KMS-11 (cell line): ENCODE results near the gene FRMD4A.

Experiments
- H2AFZ ChIP-seq: fragments of 200-600 bp; sonication (generic); 2 replicates; pipeline ENCODE4 v1.6.1; 2016; ENCODE audit warnings: antibody characterized with exemption, mixed run types, low read depth
- H3K27ac ChIP-seq: fragments of 200-600 bp; sonication (generic); 2 replicates; pipeline ENCODE4 v1.6.1; 2016; ENCODE audit warnings: mild to moderate bottlenecking, mixed run types
- H3K27me3 ChIP-seq: fragments of 200-600 bp; sonication (generic); 2 replicates; pipeline ENCODE4 v1.6.1; 2017; ENCODE audit warnings: mild to moderate bottlenecking, low read depth, mixed run types, moderate library complexity; ENCODE audit not compliant: insufficient read depth
- H3K36me3 ChIP-seq: fragments of 200-600 bp; sonication (generic); 2 replicates; pipeline ENCODE4 v1.6.1; 2017; ENCODE audit warnings: mild to moderate bottlenecking, mixed run types; ENCODE audit not compliant: insufficient read depth
- H3K4me1 ChIP-seq: fragments of 200-600 bp; sonication (generic); 2 replicates; pipeline ENCODE4 v1.6.1; 2016; ENCODE audit warnings: mild to moderate bottlenecking, low read depth, mixed run types; ENCODE audit not compliant: poor library complexity, severe bottlenecking
- H3K4me2 ChIP-seq: fragments of 200-600 bp; sonication (generic); 2 replicates; pipeline ENCODE4 v1.7.0; 2016; ENCODE audit warnings: mild to moderate bottlenecking, mixed run types
- H3K4me3 ChIP-seq: fragments of 200-600 bp; sonication (generic); IDR thresholded peaks from 2 replicates; pipeline ENCODE4 v1.6.1; 2017; ENCODE audit warnings: low read depth, low read length, mixed read lengths; ENCODE audit not compliant: insufficient read depth
- H3K79me2 ChIP-seq: fragments of 200-600 bp; sonication (generic); 2 replicates; pipeline ENCODE4 v1.6.1; 2016; ENCODE audit warnings: low read depth, mixed run types; ENCODE audit not compliant: insufficient read depth
- H3K9ac ChIP-seq: fragments of 200-600 bp; sonication (generic); 2 replicates; pipeline ENCODE4 v1.6.1; 2016; ENCODE audit warnings: mild to moderate bottlenecking, mixed run types
- H4K20me1 ChIP-seq: fragments of 200-600 bp; sonication (generic); 2 replicates; pipeline ENCODE4 v1.6.1; 2016; ENCODE audit warnings: mild to moderate bottlenecking, mixed run types; ENCODE audit not compliant: insufficient read depth
- CTCF ChIP-seq: fragments of 200-600 bp; sonication (generic); conservative IDR thresholded peaks from 2 replicates; pipeline ENCODE4 v1.6.1; 2017; ENCODE audit warnings: low read depth, mild to moderate bottlenecking, antibody characterized with exemption, low read length, moderate library complexity, mixed read lengths

The FRMD4A gene

GRCh38 chr10:13837966-13838365 is 492.8 kb downstream of the FRMD4A start:
- Histone ChIP-seq H3K9ac (no peak overlapping the region), H3K27me3 (no peaks in the 10 kb centered on the region), H3K27ac (no peak overlapping the region), H3K4me3 (no peak overlapping the region), H3K36me3 (no peaks in the 10 kb centered on the region), H3K4me1 (no peaks in the 10 kb centered on the region), H2AFZ (no peak overlapping the region), H4K20me1 (no peaks in the 10 kb centered on the region), H3K4me2 (no peak overlapping the region), H3K79me2 (no peaks in the 10 kb centered on the region)
- no peak for TF ChIP-seq CTCF

DNA sequence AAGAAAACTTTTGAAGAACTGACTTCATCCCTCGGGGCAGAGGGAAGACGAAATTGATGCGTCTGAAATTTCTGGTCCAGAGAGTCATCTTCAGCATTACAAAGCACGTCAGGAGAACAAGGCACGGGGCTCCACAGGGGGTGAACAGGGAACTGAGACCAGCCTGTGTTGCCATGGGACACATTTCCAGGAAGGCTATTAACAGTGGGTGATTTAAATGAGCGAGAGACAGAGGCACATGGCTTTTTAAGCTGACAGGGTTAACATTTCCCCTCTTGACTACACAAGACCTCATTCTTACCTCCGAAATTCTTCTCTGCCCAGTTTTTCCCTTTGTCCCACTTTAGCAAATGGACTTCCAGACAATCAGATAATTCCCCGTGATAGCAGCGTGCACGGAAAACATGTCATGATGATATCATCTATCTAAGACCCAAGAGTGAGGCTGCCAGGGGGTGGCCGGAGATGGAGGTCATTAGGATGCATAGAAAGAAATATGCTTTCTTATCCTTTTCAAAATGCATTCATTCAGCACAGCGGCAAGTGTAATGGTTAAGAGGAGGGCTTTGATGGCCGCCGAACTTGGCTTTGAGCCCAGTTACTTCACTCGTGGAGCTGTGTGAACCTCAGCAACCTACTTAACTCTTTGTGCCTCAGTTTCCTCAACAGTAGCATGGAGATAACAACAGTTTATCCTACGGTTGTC is 496.0 kb downstream of the FRMD4A start:
- Histone ChIP-seq H3K27me3 (no peaks in the 10 kb centered on the region), H3K4me1 (no peaks in the 10 kb centered on the region), H3K4me2 (no peak overlapping the region), H3K27ac (no peak overlapping the region), H3K79me2 (no peaks in the 10 kb centered on the region), H3K9ac (no peak overlapping the region), H2AFZ (no peak overlapping the region), H4K20me1 (no peaks in the 10 kb centered on the region), H3K4me3 (no peak overlapping the region), H3K36me3 (no peaks in the 10 kb centered on the region)
- TF ChIP-seq CTCF: no peak

GRCh38 chr10:13831711-13832141 is 499.0 kb downstream of the FRMD4A start:
- H3K4me3 ChIP-seq: no peak overlapping the region
- no peak overlapping the region for H3K27ac ChIP-seq

GRCh38 chr10:13830385-13830784 is 500.3 kb downstream of the FRMD4A start:
- Histone ChIP-seq H3K27me3 (no peaks in the 10 kb centered on the region), H3K79me2 (no peaks in the 10 kb centered on the region), H2AFZ (no peak overlapping the region), H3K9ac (no peak overlapping the region), H3K4me1 (no peaks in the 10 kb centered on the region), H3K36me3 (no peaks in the 10 kb centered on the region), H3K27ac (no peak overlapping the region), H3K4me2 (no peak overlapping the region), H3K4me3 (no peak overlapping the region), H4K20me1 (no peaks in the 10 kb centered on the region)
- no peak for TF ChIP-seq CTCF

More at GRCh38 chr10:13831711-13832141, 499.0 kb downstream of the FRMD4A start:
- Histone ChIP-seq H3K36me3 (no peaks in the 10 kb centered on the region), H3K4me2 (no peak overlapping the region), H2AFZ (peak overlapping the region; percentile 11; the same call in 1 of the 2 replicates), H3K4me1 (no peaks in the 10 kb centered on the region), H4K20me1 (no peaks in the 10 kb centered on the region), H3K9ac (no peak overlapping the region), H3K79me2 (no peaks in the 10 kb centered on the region), H3K27me3 (no peaks in the 10 kb centered on the region)
- TF ChIP-seq CTCF: no peak
